Muscle layer of duodenum (tissue), 2 donors: ENCODE measurements around the gene ZNF552.
"Not testable (repeated sequence)": the region's sequence is repeated elsewhere in the genome, so short reads cannot be mapped to it uniquely, and the experiment has no call there.

Source experiments
- H3K27ac ChIP-seq: one replicate; pipeline ENCODE4 v1.7.0; 2013; ENCODE audit warnings: mild to moderate bottlenecking, low read length
- H3K27me3 ChIP-seq: one replicate; pipeline ENCODE4 v1.7.0; 2013; ENCODE audit warnings: low read depth, mild to moderate bottlenecking, control low read depth, low read length
- H3K36me3 ChIP-seq, 2 donors: one replicate each; pipeline ENCODE4 v1.7.0; 2013; ENCODE audit warnings: low read length in 2 of 2, control low read depth in 1 of 2, mild to moderate bottlenecking in 1 of 2; ENCODE audit not compliant: insufficient read depth in 2 of 2, control insufficient read depth in 1 of 2
- H3K4me1 ChIP-seq, 2 donors: one replicate each; pipeline ENCODE4 v1.7.0; 2013; ENCODE audit warnings: low read length in 2 of 2, mild to moderate bottlenecking in 2 of 2, control low read depth in 1 of 2, moderate library complexity in 1 of 2; ENCODE audit not compliant: insufficient read depth in 2 of 2, control insufficient read depth in 1 of 2
- H3K4me3 ChIP-seq, 2 donors: one replicate each; pipeline ENCODE4 v1.7.0; 2013; ENCODE audit warnings: low read length in 2 of 2, low read depth in 1 of 2, mild to moderate bottlenecking in 1 of 2
- H3K9me3 ChIP-seq, 2 donors: one replicate each; pipeline ENCODE4 v1.7.0; 2013; ENCODE audit warnings: low read length in 2 of 2, control low read depth in 1 of 2, mild to moderate bottlenecking in 1 of 2; ENCODE audit not compliant: control insufficient read depth in 1 of 2
- donor health status: healthy.

Gene ZNF552

DNA sequence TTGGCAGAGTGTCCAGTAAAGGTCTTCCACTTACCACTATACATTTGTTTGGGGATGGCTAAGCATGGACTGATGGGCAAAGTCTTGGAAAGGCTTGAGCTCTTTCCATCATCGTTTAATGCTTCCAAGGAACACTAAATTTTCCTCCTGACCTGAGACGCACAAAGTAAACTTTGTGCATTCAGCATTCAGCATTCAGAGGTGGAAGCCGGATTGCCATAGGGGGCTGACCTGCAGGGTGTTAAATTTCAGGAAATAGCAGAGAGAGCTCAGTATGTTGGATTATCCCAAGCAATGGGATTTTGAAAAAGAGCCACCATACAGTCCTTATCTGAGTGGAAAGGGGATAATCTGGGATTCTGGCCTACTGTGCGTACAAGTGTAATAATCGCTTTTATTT is 14.0 kb downstream of the ZNF552 start:
- Histone ChIP-seq H3K27ac (no peak overlapping the region), H3K4me1 (peaks cover 0 to 10% of the 10 kb centered on the region in 2 donors), H3K27me3 (no peaks in the 10 kb centered on the region), H3K36me3 (peaks cover 5 to 12% of the 10 kb centered on the region in 2 donors), H3K9me3 (no peaks in the 10 kb centered on the region), H3K4me3 (no peak overlapping the region)

DNA sequence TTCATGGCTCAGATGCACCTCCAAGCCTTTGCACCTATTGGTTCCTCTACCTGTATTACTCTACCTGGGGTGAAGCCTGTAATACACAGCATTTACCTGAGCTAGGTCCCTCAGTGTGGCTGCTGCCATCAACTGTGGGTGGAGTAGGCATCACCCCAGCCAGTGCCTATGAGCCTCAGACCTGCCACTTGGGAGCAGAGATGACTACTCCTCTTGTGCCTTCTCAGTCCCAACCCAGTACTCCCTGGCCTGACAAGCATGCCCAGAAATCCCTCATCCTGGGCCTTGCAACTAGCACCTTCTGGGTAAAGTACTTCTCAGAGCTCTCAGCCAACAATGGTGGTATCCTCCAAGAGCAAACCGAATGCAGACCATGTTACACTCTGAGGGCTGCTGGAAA is 18.1 kb downstream of the ZNF552 start:
- H3K27me3 ChIP-seq, H3K27ac ChIP-seq, H3K4me3 ChIP-seq, H3K4me1 ChIP-seq, H3K9me3 ChIP-seq: not testable (repeated sequence)
- H3K36me3 ChIP-seq: peaks cover 14 to 22% of the 10 kb centered on the region in 2 donors

DNA sequence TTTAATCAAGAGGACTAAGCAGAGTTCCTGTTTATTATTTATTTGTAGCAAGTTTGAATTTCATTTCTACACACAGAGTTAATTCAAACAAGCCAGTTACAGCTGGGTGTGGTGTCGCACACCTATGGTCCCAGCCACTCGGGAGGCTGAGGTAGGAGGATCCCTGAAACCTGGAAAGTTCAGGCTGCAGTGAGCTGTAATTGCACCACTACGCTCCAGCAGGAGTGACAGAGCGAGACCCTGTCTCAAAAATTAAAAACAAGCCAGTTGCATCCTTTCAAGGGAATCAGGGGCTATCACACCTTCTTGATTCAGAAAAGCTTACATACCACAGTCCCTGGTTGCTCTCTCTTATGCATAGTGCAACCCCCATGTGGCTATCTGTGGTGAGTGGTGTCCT is 25.4 kb downstream of the ZNF552 start:
- peaks cover 5 to 63% of the 10 kb centered on the region in 2 donors for H3K9me3 ChIP-seq

DNA sequence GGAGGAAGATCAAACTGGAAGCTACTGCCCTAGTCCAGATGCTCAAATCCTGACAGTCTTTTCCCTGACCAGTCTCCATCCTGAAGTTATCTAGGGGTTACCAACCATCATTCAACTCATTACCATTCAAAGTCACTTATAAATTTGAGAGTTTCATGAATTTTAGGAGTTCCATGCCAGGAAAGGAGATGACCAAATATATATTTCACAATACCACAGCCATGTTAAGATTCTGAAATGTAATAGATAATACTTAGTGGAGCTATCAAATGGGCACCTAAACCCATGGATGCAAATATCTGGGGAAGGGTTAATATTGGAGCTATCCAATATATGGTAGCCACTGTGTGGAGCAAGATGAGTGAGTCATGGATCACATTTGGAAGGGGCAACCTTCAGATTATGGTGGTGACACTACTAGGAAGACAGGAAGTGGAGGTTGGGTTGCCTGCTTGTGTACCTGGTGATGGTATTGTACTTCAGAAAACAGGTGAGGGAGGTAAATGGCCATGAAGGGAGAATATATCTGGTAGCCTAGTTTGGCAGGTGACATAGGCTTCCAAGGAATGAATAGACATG is 26.5 kb downstream of the ZNF552 start:
- H3K27me3 ChIP-seq: no peaks in the 10 kb centered on the region
- no peaks in the 10 kb centered on the region for H3K4me1 ChIP-seq
- no peak overlapping the region for H3K27ac ChIP-seq
- peaks cover 5 to 61% of the 10 kb centered on the region in 2 donors for H3K9me3 ChIP-seq
- H3K4me3 ChIP-seq: peak overlapping the region in 1 of 2 donors; percentile 51
- H3K36me3 ChIP-seq: peaks cover 9 to 66% of the 10 kb centered on the region in 2 donors

More for the DNA sequence above, 25.4 kb downstream of the ZNF552 start:
- H3K4me1 ChIP-seq: no peaks in the 10 kb centered on the region
- no peaks in the 10 kb centered on the region for H3K27me3 ChIP-seq
- peak overlapping the region in 1 of 2 donors; percentile 15 for H3K4me3 ChIP-seq
- H3K27ac ChIP-seq: no peak overlapping the region
- H3K36me3 ChIP-seq: peaks cover 9 to 66% of the 10 kb centered on the region in 2 donors

DNA sequence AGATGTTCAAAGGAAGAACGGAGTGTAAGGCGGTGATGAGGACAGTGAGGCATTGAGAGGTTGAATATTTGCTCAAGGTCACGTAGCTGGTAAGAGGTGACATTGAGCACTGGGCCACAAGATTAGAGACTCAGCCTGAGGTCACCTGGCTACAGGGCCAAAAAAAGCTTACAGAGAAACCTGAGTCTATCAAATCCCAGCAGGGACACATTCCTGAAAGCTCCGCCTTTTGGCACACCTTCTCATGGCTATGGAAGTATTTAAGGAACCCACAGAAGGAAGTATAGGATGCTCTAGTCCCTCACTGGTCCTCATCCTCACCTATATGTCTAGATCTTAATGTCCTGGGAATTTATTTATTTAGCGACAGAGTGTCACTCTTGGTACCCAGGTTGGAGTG is 27.8 kb downstream of the ZNF552 start:
- H3K27me3 ChIP-seq: no peaks in the 10 kb centered on the region
- H3K36me3 ChIP-seq: peaks cover 4 to 58% of the 10 kb centered on the region in 2 donors
- H3K4me3 ChIP-seq: peak overlapping the region in 1 of 2 donors; percentile 51
- no peaks in the 10 kb centered on the region for H3K4me1 ChIP-seq
- H3K9me3 ChIP-seq: peaks cover 5 to 56% of the 10 kb centered on the region in 2 donors
- no peak overlapping the region for H3K27ac ChIP-seq

DNA sequence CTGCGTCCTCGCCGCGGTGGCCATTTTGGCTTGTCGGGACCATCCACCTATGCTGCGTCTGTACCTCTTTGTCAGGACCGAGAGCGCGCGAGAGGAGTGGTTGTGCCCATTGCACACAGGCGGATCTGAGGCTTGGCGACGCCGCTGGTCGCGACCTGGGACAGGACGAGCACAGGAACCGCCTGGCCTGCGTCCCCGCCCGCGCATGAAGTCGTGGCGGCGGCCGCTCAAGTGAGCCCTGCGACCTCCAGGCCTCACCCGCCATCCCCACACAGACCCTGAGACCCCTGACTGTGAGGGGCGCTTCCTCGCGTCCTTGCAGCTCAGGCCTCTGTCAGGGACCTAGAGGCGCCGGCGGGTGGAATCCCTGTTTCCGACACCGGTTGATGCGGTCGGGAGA is 28.4 kb downstream of the ZNF552 start:
- H3K27ac ChIP-seq: no peak overlapping the region

DNA sequence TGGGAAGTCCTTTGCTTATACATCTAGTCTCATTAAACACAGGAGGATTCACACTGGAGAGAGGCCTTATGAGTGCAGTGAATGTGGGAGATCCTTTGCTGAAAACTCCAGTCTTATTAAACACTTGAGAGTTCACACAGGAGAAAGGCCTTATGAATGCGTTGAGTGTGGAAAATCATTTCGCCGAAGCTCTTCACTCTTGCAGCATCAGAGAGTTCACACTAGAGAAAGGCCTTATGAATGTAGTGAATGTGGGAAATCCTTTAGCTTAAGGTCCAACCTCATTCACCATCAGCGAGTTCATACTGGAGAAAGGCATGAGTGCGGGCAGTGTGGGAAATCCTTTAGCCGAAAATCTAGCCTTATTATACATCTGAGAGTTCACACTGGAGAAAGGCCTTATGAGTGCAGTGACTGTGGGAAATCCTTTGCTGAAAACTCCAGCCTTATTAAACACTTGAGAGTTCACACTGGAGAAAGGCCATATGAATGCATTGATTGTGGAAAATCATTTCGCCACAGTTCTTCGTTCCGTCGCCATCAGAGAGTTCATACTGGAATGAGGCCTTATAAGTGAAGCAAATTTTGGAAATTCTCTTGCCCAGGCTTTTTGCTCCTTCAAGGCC is 35.4 kb downstream of the ZNF552 start:
- Histone ChIP-seq H3K4me3 (peak overlapping the region; percentile 39 to 42), H3K4me1 (no peaks in the 10 kb centered on the region), H3K36me3 (peaks cover 34 to 67% of the 10 kb centered on the region in 2 donors), H3K27me3 (no peaks in the 10 kb centered on the region), H3K9me3 (peaks cover 38 to 60% of the 10 kb centered on the region in 2 donors), H3K27ac (no peak overlapping the region)

More for the DNA sequence above, 28.4 kb downstream of the ZNF552 start:
- H3K27me3 ChIP-seq: no peaks in the 10 kb centered on the region
- H3K9me3 ChIP-seq: peaks cover 5 to 56% of the 10 kb centered on the region in 2 donors
- H3K36me3 ChIP-seq: peaks cover 4 to 53% of the 10 kb centered on the region in 2 donors
- no peaks in the 10 kb centered on the region for H3K4me1 ChIP-seq
- peak overlapping the region in 1 of 2 donors; percentile 51 for H3K4me3 ChIP-seq

DNA sequence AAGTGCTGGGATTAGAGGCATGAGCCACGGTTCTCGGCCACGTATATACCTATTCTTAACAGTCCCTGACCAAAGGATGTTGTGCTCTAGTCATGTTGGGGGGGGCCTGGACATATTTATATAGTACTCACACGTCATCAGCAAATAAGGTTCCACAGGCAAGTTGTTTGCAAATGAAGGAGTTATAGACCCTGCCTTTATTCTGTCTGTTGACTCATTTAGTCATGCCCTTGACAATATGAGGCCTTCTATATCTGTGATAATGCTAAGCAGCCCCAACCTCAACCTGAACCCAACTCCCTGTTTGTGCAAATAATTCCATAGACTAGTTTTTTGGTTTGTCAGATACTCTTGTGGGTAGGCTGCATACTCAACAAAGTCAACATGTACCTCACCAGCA is 36.4 kb downstream of the ZNF552 start:
- no peaks in the 10 kb centered on the region for H3K27me3 ChIP-seq
- no peaks in the 10 kb centered on the region for H3K4me1 ChIP-seq
- H3K36me3 ChIP-seq: peaks cover 34 to 72% of the 10 kb centered on the region in 2 donors
- no peak overlapping the region for H3K27ac ChIP-seq
- peak overlapping the region; percentile 39 to 42 for H3K4me3 ChIP-seq
- H3K9me3 ChIP-seq: peaks cover 38 to 65% of the 10 kb centered on the region in 2 donors

DNA sequence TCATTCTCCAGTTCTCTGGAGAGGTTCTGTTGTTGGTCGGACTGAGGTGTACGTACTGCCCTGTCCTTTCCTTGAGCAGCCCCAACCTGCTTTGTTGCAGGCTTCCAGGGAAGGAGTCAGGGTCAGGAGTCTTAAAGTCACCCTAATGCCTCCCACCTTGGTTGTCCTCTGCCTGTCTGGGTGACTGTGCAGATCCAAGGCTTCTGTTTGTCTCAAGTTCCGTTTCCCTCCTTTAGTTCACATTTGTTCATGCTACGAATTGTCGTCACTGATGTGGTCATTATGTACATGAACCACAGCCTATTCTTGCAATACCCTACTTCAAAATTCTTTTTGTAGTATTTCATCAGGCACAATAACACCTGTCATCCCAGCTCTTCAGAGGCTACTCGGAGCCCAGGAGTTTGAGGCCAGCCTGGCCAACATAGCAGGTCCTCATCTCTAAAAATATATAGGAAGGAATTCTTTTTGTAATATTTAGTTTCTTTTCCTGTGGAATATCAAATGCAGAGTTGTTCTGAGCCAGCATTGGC is 37.9 kb downstream of the ZNF552 start:
- H3K4me1 ChIP-seq: no peaks in the 10 kb centered on the region
- peaks cover 39 to 87% of the 10 kb centered on the region in 2 donors for H3K36me3 ChIP-seq
- H3K9me3 ChIP-seq: peaks cover 38 to 76% of the 10 kb centered on the region in 2 donors
- H3K4me3 ChIP-seq: peak overlapping the region; percentile 3 to 34
- H3K27ac ChIP-seq: no peak overlapping the region
- no peaks in the 10 kb centered on the region for H3K27me3 ChIP-seq

DNA sequence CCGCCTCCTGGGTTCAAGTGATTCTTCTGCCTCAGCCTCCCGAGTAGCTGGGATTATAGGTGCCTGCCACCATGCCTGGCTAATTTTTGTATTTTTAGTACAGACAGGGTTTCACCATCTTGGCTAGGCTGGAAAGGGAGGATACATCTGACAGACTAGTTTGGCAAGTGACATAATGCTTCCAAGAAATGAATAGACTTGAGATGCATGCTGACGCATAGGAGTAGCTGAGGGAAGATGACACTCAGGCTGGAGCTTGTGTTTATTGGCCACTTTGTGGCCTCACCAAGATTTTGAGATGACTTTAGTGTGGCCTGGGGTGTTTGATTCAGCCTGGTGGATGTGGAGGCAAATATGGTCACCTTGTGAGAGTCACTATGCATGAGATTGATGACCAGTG is 41.2 kb downstream of the ZNF552 start:
- H3K36me3 ChIP-seq: peaks cover 11 to 71% of the 10 kb centered on the region in 2 donors
- peaks cover 15 to 51% of the 10 kb centered on the region in 2 donors for H3K9me3 ChIP-seq
- no peaks in the 10 kb centered on the region for H3K27me3 ChIP-seq
- H3K27ac ChIP-seq: no peak overlapping the region
- H3K4me3 ChIP-seq: no peak overlapping the region
- H3K4me1 ChIP-seq: peaks cover 4 to 14% of the 10 kb centered on the region in 2 donors

DNA sequence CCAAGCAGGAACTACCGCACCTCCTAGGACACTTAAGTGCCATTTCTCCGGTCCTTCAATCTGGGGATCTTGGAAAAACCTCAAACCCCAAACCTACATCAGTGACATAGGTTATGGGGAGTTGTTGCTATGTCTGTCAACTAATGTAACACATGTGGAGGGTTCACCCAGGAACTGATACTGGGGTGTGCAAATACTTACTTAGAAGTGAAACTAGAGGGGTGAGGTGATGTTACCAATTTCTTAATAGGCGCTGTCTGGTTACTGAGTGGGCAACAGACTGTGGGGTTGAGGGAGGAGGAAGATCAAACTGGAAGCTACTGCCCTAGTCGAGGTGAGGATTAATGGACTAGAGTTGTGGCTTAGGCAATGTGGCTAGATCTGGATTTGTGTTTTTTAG is 43.3 kb downstream of the ZNF552 start:
- peaks cover 4 to 50% of the 10 kb centered on the region in 2 donors for H3K36me3 ChIP-seq
- peaks cover 1 to 41% of the 10 kb centered on the region in 2 donors for H3K9me3 ChIP-seq
- no peaks in the 10 kb centered on the region for H3K27me3 ChIP-seq
- no peak overlapping the region for H3K27ac ChIP-seq
- H3K4me1 ChIP-seq: peaks cover 4 to 14% of the 10 kb centered on the region in 2 donors
- peak overlapping the region in 1 of 2 donors; percentile 75 for H3K4me3 ChIP-seq
